ENCODE results near the gene SSB. TPM values are rescaled to one million over a fixed set of nuclear protein-coding genes. Genes with fewer than 3 reads are reported as not detected.
"Not testable (repeated sequence)": the region's sequence is repeated elsewhere in the genome, so short reads cannot be mapped to it uniquely, and the experiment has no call there.

The SSB gene
- total RNA-seq, 1 donor from 2014 or later, result 67.9 TPM

- no peak for DNase-seq (ENCODE audit: low spot score)
These were observed 29.6 kb downstream of the SSB start for GRCh38 chr2:169828141-169828811.

- DNase-seq (ENCODE audit: low spot score), result no peak
These were observed 35.7 kb downstream of the SSB start for GRCh38 chr2:169834401-169834800.

GRCh38 chr2:169838743-169839489, 40.2 kb downstream of the SSB start:
- no peak for DNase-seq (ENCODE audit: low spot score)

- DNase-seq (ENCODE audit: low spot score), result no peak
These were observed 41.5 kb downstream of the SSB start for GRCh38 chr2:169839954-169840746.

- no peak for DNase-seq (ENCODE audit: low spot score)
These were observed 42.1 kb downstream of the SSB start for GRCh38 chr2:169840747-169841142.

GRCh38 chr2:169841625-169842024, 43.0 kb downstream of the SSB start:
- DNase-seq (ENCODE audit: low spot score), result not testable (repeated sequence)

- DNase-seq (ENCODE audit: low spot score), result no peak
These were observed 46.3 kb downstream of the SSB start for GRCh38 chr2:169845016-169845415.

- not testable (repeated sequence) for DNase-seq (ENCODE audit: low spot score)
These were observed 50.5 kb downstream of the SSB start for GRCh38 chr2:169848959-169849693.

GRCh38 chr2:169849710-169850109, 51.0 kb downstream of the SSB start:
- DNase-seq (ENCODE audit: low spot score), result no peak

GRCh38 chr2:169853041-169853668, 54.5 kb downstream of the SSB start:
- DNase-seq (ENCODE audit: low spot score), result no peak

GRCh38 chr2:169855281-169856258, 56.9 kb downstream of the SSB start:
- DNase-seq (ENCODE audit: low spot score), result not testable (repeated sequence)

- no peak for DNase-seq (ENCODE audit: low spot score)
These were observed 60.8 kb downstream of the SSB start for GRCh38 chr2:169859423-169859822.

GRCh38 chr2:169860149-169860548, 61.5 kb downstream of the SSB start:
- DNase-seq (ENCODE audit: low spot score), result no peak

Other genes with a start within 250 kb of the SSB start
- 17.1 TPM for gene FASTKD1, start 225.0 kb upstream of the SSB start, total RNA-seq
- gene PPIG, start 214.5 kb upstream of the SSB start, total RNA-seq, result 44.9 TPM
- 0.23 TPM for gene CFAP210, start 104.5 kb upstream of the SSB start, total RNA-seq
- gene PHOSPHO2, start 104.4 kb upstream of the SSB start, total RNA-seq, result 9.6 TPM
- 15.9 TPM for gene KLHL23, start 65.0 kb upstream of the SSB start, total RNA-seq
- 39.9 TPM for gene METTL5, start 26.0 kb downstream of the SSB start, total RNA-seq
- 39.0 TPM for gene UBR3, start 28.6 kb downstream of the SSB start, total RNA-seq